ENCODE measurements around the gene SLC35A4.

- no peak for TF ChIP-seq CTCF (IDR thresholded peaks at IDR 0.05; ENCODE audit: low read depth, low read length, missing input control)
- TF ChIP-seq TAF1 (conservative IDR thresholded peaks at IDR 0.05) = no peak
- no peak for TF ChIP-seq REST (IDR thresholded peaks at IDR 0.05)
- TF ChIP-seq YY1 (IDR thresholded peaks at IDR 0.05) = peak; percentile 76
- TF ChIP-seq MAX (IDR thresholded peaks at IDR 0.05) = peak; percentile 86
- TF ChIP-seq RAD21 (IDR thresholded peaks at IDR 0.05) = peak; percentile 52 to 59
- TF ChIP-seq GABPA (IDR thresholded peaks at IDR 0.05 in 1 of 2, conservative IDR thresholded peaks at IDR 0.05 in 1 of 2) = peak in 1 of 2 donors; percentile 64
- peak; percentile 70 to 79 for TF ChIP-seq HNF4A (conservative IDR thresholded peaks at IDR 0.05)
- TF ChIP-seq NR2F2 (IDR thresholded peaks at IDR 0.05) = peak; percentile 74
- peak in 1 of 2 donors; percentile 27 for TF ChIP-seq JUND (IDR thresholded peaks at IDR 0.05)
- no peak for TF ChIP-seq ZBTB33 (IDR thresholded peaks at IDR 0.05)
Observed at GRCh38 chr5:140561753-140562523, 2.7 kb upstream of the SLC35A4 start.
